ENCODE measurements around the gene AMN. TPM values are rescaled to one million over a fixed set of nuclear protein-coding genes. Genes with fewer than 3 reads are reported as not detected.
"Not testable (repeated sequence)": the region's sequence is repeated elsewhere in the genome, so short reads cannot be mapped to it uniquely, and the experiment has no call there.

AMN gene
- total RNA-seq, 1 experiment from 2014 or later, result 5.6 TPM

GRCh38 chr14:102875652-102876051 is 46.8 kb upstream of the AMN start:
- ChIA-PET CTCF (no interaction called here), POLR2A (ENCODE audit: low non-redundant PET) (no interaction called here)
- H3K27ac ChIP-seq (ENCODE audit: low read depth, low read length, poor library complexity, severe bottlenecking), result no peak overlapping the region
- H3K36me3 ChIP-seq (ENCODE audit: insufficient read depth, low read length, poor library complexity, severe bottlenecking), result peaks cover 34% of the 10 kb centered on the region
- H3K4me1 ChIP-seq (ENCODE audit: insufficient read depth, low read length, poor library complexity, severe bottlenecking), result no peaks in the 10 kb centered on the region
- intact Hi-C loops (cut with micrococcal nuclease; ENCODE audit: unreplicated experiment), result no loop called here
- TF ChIP-seq CTCF (conservative IDR thresholded peaks at IDR 0.05; ENCODE audit: low read depth, low read length) (no peak), EZH2 (IDR thresholded peaks at IDR 0.05; ENCODE audit: borderline replicate concordance, low read depth, low read length, poor library complexity, severe bottlenecking) (no peak)
- no peaks in the 10 kb centered on the region for H3K9me3 ChIP-seq (ENCODE audit: low read depth, low read length, poor library complexity, severe bottlenecking)
- no peak overlapping the region for H3K4me3 ChIP-seq (ENCODE audit: low read depth, low read length, poor library complexity, severe bottlenecking)
- DNase-seq (ENCODE audit: low spot score), result no peak
- no peaks in the 10 kb centered on the region for H3K27me3 ChIP-seq (replicated peaks; ENCODE audit: insufficient read depth, low read depth, low read length, poor library complexity)
- BruUV-seq (replicated peaks), result no TSS peak

- intact Hi-C loops (cut with micrococcal nuclease; ENCODE audit: unreplicated experiment); POLR2A ChIA-PET (ENCODE audit: low non-redundant PET); H3K27ac ChIP-seq (ENCODE audit: low read depth, low read length, poor library complexity, severe bottlenecking); H3K4me3 ChIP-seq (ENCODE audit: low read depth, low read length, poor library complexity, severe bottlenecking); BruUV-seq (replicated peaks); DNase-seq (ENCODE audit: low spot score); H3K4me1 ChIP-seq (ENCODE audit: insufficient read depth, low read length, poor library complexity, severe bottlenecking); H3K9me3 ChIP-seq (ENCODE audit: low read depth, low read length, poor library complexity, severe bottlenecking); CTCF ChIA-PET; H3K27me3 ChIP-seq (replicated peaks; ENCODE audit: insufficient read depth, low read depth, low read length, poor library complexity): not testable (repeated sequence)
- H3K36me3 ChIP-seq (ENCODE audit: insufficient read depth, low read length, poor library complexity, severe bottlenecking), result peaks cover 24% of the 10 kb centered on the region
These were observed 45.0 kb upstream of the AMN start for GRCh38 chr14:102877511-102877910.

- intact Hi-C loops (cut with micrococcal nuclease; ENCODE audit: unreplicated experiment), result no loop called here
- DNase-seq (ENCODE audit: low spot score), result no peak
- peaks cover 18% of the 10 kb centered on the region for H3K36me3 ChIP-seq (ENCODE audit: insufficient read depth, low read length, poor library complexity, severe bottlenecking)
- no peaks in the 10 kb centered on the region for H3K4me1 ChIP-seq (ENCODE audit: insufficient read depth, low read length, poor library complexity, severe bottlenecking)
- TF ChIP-seq CTCF (conservative IDR thresholded peaks at IDR 0.05; ENCODE audit: low read depth, low read length) (no peak), EZH2 (IDR thresholded peaks at IDR 0.05; ENCODE audit: borderline replicate concordance, low read depth, low read length, poor library complexity, severe bottlenecking) (no peak)
- POLR2A ChIA-PET (ENCODE audit: low non-redundant PET), result no interaction called here
- H3K9me3 ChIP-seq (ENCODE audit: low read depth, low read length, poor library complexity, severe bottlenecking), result no peaks in the 10 kb centered on the region
- no peak overlapping the region for H3K4me3 ChIP-seq (ENCODE audit: low read depth, low read length, poor library complexity, severe bottlenecking)
- no peaks in the 10 kb centered on the region for H3K27me3 ChIP-seq (replicated peaks; ENCODE audit: insufficient read depth, low read depth, low read length, poor library complexity)
- CTCF ChIA-PET, result no interaction called here
- no TSS peak for BruUV-seq (replicated peaks)
- no peak overlapping the region for H3K27ac ChIP-seq (ENCODE audit: low read depth, low read length, poor library complexity, severe bottlenecking)
These were observed 44.1 kb upstream of the AMN start for GRCh38 chr14:102878174-102878969.

GRCh38 chr14:102878970-102879460 is 43.4 kb upstream of the AMN start:
- no TSS peak for BruUV-seq (replicated peaks)
- TF ChIP-seq CTCF (conservative IDR thresholded peaks at IDR 0.05; ENCODE audit: low read depth, low read length), result no peak
- ChIA-PET POLR2A (ENCODE audit: low non-redundant PET) (no interaction called here), CTCF (no interaction called here)
- Histone ChIP-seq H3K36me3 (ENCODE audit: insufficient read depth, low read length, poor library complexity, severe bottlenecking) (peaks cover 14% of the 10 kb centered on the region), H3K27me3 (replicated peaks; ENCODE audit: insufficient read depth, low read depth, low read length, poor library complexity) (no peaks in the 10 kb centered on the region), H3K4me3 (ENCODE audit: low read depth, low read length, poor library complexity, severe bottlenecking) (no peak overlapping the region), H3K4me1 (ENCODE audit: insufficient read depth, low read length, poor library complexity, severe bottlenecking) (no peaks in the 10 kb centered on the region), H3K9me3 (ENCODE audit: low read depth, low read length, poor library complexity, severe bottlenecking) (no peaks in the 10 kb centered on the region), H3K27ac (ENCODE audit: low read depth, low read length, poor library complexity, severe bottlenecking) (no peak overlapping the region)
- DNase-seq (ENCODE audit: low spot score), result no peak
- intact Hi-C loops (cut with micrococcal nuclease; ENCODE audit: unreplicated experiment), result no loop called here

All from A673 (cell line).